Spleen (tissue), 11 donors: ENCODE measurements around the gene MLC1. TPM values are rescaled to one million over a fixed set of nuclear protein-coding genes. Genes with fewer than 3 reads are reported as not detected.
A peak's percentile ranks its signal among the peaks of the same experiment; 100 is the strongest.

Experiments used
- DNase-seq: peaks from one replicate; pipeline ENCODE4 v3.0.0-alpha.2; 2020
- H3K27ac ChIP-seq, 8 donors: fragments of 200-600 bp; sonication (generic) in 7 of 8; 1 replicate in 4 of 8; 2 replicates in 4 of 8; pipeline versions ENCODE4 v1.5.0 to v1.8.0; 2016 to 2021; ENCODE audit warnings: inconsistent platforms in 4 of 8, mild to moderate bottlenecking in 4 of 8, moderate library complexity in 1 of 8
- H3K27me3 ChIP-seq, 7 donors: fragments of 200-600 bp; sonication (generic) in 6 of 7; replicated peaks in 1 of 7; 1 replicate in 4 of 7; 2 replicates in 3 of 7; pipeline versions ENCODE4 v1.5.0 to v1.8.0; 2016 to 2021; ENCODE audit warnings: inconsistent platforms in 3 of 7, mild to moderate bottlenecking in 1 of 7
- H3K36me3 ChIP-seq, 6 donors: fragments of 200-600 bp; sonication (generic) in 5 of 6; 1 replicate in 4 of 6; 2 replicates in 2 of 6; pipeline versions ENCODE4 v1.5.0 to v1.8.0; 2016 to 2021; ENCODE audit warnings: inconsistent platforms in 2 of 6
- H3K4me1 ChIP-seq, 6 donors: fragments of 200-600 bp; sonication (generic) in 5 of 6; 1 replicate in 3 of 6; 2 replicates in 3 of 6; pipeline versions ENCODE4 v1.5.0 to v1.8.0; 2016 to 2021; ENCODE audit warnings: inconsistent platforms in 3 of 6
- H3K4me3 ChIP-seq, 8 donors: fragments of 200-600 bp; sonication (generic) in 7 of 8; 1 replicate in 4 of 8; 2 replicates in 4 of 8; pipeline versions ENCODE4 v1.5.0 to v1.8.0; 2016 to 2021; ENCODE audit warnings: inconsistent platforms in 4 of 8, mild to moderate bottlenecking in 4 of 8, moderate library complexity in 2 of 8
- H3K9me3 ChIP-seq, 8 donors: fragments of 200-600 bp; sonication (generic) in 7 of 8; 1 replicate in 4 of 8; 2 replicates in 4 of 8; pipeline versions ENCODE4 v1.5.0 to v1.8.0; 2016 to 2021; ENCODE audit warnings: inconsistent platforms in 4 of 8
- POLR2A ChIP-seq, 3 donors: fragments of 450-650 bp; IDR thresholded peaks; one replicate each; pipeline ENCODE4 v1.5.1; 2017; ENCODE audit warnings: antibody characterized with exemption in 3 of 3, mild to moderate bottlenecking in 1 of 3
- POLR2AphosphoS5 ChIP-seq, 3 donors: sonication (generic); formaldehyde crosslinking; IDR thresholded peaks; one replicate each; pipeline ENCODE4 v1.5.1; 2017; ENCODE audit warnings: antibody characterized with exemption in 3 of 3
- WGBS, 5 donors: extraction: QIAGEN DNeasy Blood & Tissue Kit in 3 of 5; methylation state at CpG; one replicate each; pipeline versions ENCODE4 v1.1.5 to v1.1.7; 2013 to 2018; 5-methylcytosine and 5-hydroxymethylcytosine counted together
- intact Hi-C: fragments of 100-400 bp; cut with DNase I; formaldehyde crosslinking; loops from one replicate; pipeline ENCODE4 v1.15.0; 2023; ENCODE audit warnings: low total_unique reads
- polyA plus RNA-seq, 3 donors: library from polyadenylated mRNA; stranded (reverse); fragments of 200-250 nt; gene quantifications; one replicate each; pipeline ENCODE4 v1.2.1, GENCODE V29; 2013
- total RNA-seq, 7 donors: library from RNA; depleted of rRNA in 3 of 7; stranded (reverse); fragments of >200 nt in 3 of 7; fragmentation: NEBNext Ultra II Directional in 4 of 7; extraction: Animal tissue kit (Norgen Biotek cat#: 25700) in 4 of 7; gene quantifications; one replicate each; pipeline versions ENCODE4 v1.1.0 to v1.2.1, GENCODE V29; 2016 to 2021
- TF ChIP-seq, protein P1 (sequence below), 11 experiments: fragments of 200-600 bp in 7 of 11; fragments of 450-650 bp in 4 of 11; sonication (generic) in 4 of 11; IDR thresholded peaks in 8 of 11; conservative IDR thresholded peaks in 3 of 11; 1 replicate in 7 of 11; 2 replicates in 4 of 11; pipeline versions ENCODE4 v1.4.0 to v1.8.0; 2016 to 2021; ENCODE audit warnings: antibody characterized with exemption in 11 of 11, inconsistent platforms in 4 of 11, mild to moderate bottlenecking in 1 of 11
- donor health status: healthy with polysubstance abuse.
- donor health status: DM: no; HTN: no; CAD: no; lungs with moderate emphysema.
- donor health status: DM: no; HTN: no; CAD: no.
- donor health status: Bipolar disorder and iron deficiency.
- donor health status: healthy.
- donor health status: DM: no; HTN: no; CAD: no.
- donor health status: DM: yes; HTN: yes; CAD: no.

Gene MLC1
- total and polyA plus RNA-seq, 10 donors: 0.17 to 4.4 (median 1.6) TPM

DNA sequence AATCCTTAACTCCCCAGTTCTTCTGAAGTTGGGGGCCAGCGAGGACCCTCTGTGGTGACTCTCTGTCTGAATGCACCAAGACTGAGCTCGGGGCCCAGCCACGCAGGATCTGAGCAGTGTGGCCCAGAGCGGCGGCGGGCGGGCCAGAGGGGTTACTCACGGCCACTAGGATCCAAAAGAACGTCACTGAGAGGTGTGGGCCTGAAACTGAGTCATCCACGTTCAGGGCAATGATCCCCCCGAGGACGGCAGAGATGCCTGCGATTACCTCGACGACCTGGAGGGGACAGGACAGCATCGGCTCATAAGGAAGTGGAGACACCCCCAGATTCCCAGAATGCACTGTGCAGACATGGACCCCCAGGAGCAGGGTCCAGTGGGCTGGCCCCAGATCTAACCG, 11.2 kb downstream of the MLC1 start:
- WGBS, 5 donors: 82 to 93% (median 84%) methylated on average over 16 to 17 of the region's 17 CpGs

DNA sequence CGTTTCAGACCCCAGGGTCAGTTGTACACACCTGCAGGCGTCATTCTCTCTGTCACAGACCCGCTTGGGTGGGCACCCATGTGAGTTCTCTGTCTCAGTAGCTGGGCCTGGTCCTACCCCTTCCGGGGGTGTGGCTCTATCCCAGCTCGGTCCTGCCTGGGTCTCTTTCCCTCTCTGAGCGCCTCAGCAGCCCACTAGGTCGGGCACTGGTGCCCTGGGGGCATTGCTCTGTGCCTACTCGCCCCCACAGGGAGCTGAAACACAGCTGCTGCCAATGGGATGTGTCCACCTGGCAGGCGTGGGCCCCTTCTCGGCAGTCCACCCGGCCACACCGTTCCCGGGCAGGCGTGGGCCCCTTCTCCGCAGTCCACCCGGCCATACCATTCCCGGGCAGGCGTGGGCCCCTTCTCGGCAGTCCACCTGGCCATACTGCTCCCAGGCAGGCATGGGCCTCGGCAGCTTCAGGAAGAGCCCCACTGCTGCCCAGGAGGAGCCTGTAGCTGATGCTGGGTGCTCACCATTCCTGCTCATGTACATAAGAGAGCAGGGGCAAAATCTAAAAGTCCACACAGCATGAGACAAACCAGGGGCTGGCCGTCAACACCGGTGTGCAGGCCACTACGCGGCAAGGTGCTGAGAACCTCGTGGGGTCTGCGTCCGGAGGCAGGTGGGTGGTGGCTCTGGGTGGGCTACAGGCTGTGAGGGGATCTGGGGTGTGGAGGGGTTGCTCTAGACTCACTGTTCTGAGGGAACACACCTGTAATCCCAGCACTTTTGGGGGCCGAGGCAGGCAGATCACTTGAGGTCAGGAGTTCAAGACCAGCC, 12.3 kb downstream of the MLC1 start:
- Histone ChIP-seq H3K9me3 (no peaks in the 10 kb centered on the region), H3K27me3 (peaks cover 0 to 26% (median 0%) of the 10 kb centered on the region in 7 donors), H3K36me3 (peaks cover 0 to 22% (median 0%) of the 10 kb centered on the region in 6 donors), H3K4me1 (no peaks in the 10 kb centered on the region), H3K27ac (no peak overlapping the region), H3K4me3 (no peak overlapping the region)
- DNase-seq: peak; percentile 45
- intact Hi-C loops: no loop called here
- TF ChIP-seq POLR2A (IDR thresholded peaks at IDR 0.05) (no peak), POLR2AphosphoS5 (IDR thresholded peaks at IDR 0.05) (no peak)
- TF ChIP-seq, protein P1, sequence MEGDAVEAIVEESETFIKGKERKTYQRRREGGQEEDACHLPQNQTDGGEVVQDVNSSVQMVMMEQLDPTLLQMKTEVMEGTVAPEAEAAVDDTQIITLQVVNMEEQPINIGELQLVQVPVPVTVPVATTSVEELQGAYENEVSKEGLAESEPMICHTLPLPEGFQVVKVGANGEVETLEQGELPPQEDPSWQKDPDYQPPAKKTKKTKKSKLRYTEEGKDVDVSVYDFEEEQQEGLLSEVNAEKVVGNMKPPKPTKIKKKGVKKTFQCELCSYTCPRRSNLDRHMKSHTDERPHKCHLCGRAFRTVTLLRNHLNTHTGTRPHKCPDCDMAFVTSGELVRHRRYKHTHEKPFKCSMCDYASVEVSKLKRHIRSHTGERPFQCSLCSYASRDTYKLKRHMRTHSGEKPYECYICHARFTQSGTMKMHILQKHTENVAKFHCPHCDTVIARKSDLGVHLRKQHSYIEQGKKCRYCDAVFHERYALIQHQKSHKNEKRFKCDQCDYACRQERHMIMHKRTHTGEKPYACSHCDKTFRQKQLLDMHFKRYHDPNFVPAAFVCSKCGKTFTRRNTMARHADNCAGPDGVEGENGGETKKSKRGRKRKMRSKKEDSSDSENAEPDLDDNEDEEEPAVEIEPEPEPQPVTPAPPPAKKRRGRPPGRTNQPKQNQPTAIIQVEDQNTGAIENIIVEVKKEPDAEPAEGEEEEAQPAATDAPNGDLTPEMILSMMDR (IDR thresholded peaks at IDR 0.05 in 8 of 11, conservative IDR thresholded peaks at IDR 0.05 in 3 of 11): no peak
- WGBS, 5 donors: 84 to 93% (median 88%) methylated on average over 15 to 28 of the region's 28 CpGs

More for the DNA sequence above, 11.2 kb downstream of the MLC1 start:
- intact Hi-C loops: no loop called here
- Histone ChIP-seq H3K27me3 (peaks cover 0 to 26% (median 0%) of the 10 kb centered on the region in 7 donors), H3K4me1 (no peaks in the 10 kb centered on the region), H3K4me3 (no peak overlapping the region), H3K9me3 (no peaks in the 10 kb centered on the region), H3K27ac (no peak overlapping the region), H3K36me3 (peaks cover 0 to 22% (median 0%) of the 10 kb centered on the region in 6 donors)
- TF ChIP-seq POLR2AphosphoS5 (IDR thresholded peaks at IDR 0.05) (no peak), POLR2A (IDR thresholded peaks at IDR 0.05) (no peak)
- TF ChIP-seq, protein P1 (IDR thresholded peaks at IDR 0.05 in 8 of 11, conservative IDR thresholded peaks at IDR 0.05 in 3 of 11): no peak
- peak; percentile 36 for DNase-seq

DNA sequence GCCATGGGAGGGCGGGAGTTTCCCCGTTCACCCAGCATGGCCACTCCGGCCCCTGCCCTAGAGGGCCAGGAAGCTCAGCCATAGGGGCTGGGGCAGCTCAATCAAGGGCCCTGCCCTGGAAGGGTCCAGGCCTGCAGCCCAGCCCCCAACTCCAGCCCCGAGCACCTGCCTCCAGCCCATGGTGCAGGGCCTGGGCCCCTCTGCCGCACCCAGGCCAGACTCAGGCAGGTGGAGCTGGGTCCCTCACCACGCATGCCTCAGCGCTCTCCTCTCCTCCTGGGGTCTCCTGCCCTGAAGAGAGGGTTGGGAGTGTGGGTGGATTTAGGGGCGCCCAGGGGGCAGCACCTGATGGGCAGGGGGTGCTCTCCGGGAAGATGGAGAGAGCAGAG, 13.1 kb downstream of the MLC1 start:
- 69 to 98% (median 89%) methylated on average over 2 to 9 of the region's 9 CpGs for WGBS, 5 donors
- Histone ChIP-seq H3K27ac (no peak overlapping the region), H3K27me3 (peaks cover 0 to 26% (median 0%) of the 10 kb centered on the region in 7 donors), H3K4me1 (no peaks in the 10 kb centered on the region), H3K9me3 (no peaks in the 10 kb centered on the region), H3K4me3 (no peak overlapping the region), H3K36me3 (peaks cover 0 to 18% (median 0%) of the 10 kb centered on the region in 6 donors)
- DNase-seq: no peak
- intact Hi-C loops: no loop called here
- TF ChIP-seq POLR2A (IDR thresholded peaks at IDR 0.05): no peak
- TF ChIP-seq, protein P1 (IDR thresholded peaks at IDR 0.05 in 8 of 11, conservative IDR thresholded peaks at IDR 0.05 in 3 of 11): no peak
- TF ChIP-seq POLR2AphosphoS5 (IDR thresholded peaks at IDR 0.05): no peak

DNA sequence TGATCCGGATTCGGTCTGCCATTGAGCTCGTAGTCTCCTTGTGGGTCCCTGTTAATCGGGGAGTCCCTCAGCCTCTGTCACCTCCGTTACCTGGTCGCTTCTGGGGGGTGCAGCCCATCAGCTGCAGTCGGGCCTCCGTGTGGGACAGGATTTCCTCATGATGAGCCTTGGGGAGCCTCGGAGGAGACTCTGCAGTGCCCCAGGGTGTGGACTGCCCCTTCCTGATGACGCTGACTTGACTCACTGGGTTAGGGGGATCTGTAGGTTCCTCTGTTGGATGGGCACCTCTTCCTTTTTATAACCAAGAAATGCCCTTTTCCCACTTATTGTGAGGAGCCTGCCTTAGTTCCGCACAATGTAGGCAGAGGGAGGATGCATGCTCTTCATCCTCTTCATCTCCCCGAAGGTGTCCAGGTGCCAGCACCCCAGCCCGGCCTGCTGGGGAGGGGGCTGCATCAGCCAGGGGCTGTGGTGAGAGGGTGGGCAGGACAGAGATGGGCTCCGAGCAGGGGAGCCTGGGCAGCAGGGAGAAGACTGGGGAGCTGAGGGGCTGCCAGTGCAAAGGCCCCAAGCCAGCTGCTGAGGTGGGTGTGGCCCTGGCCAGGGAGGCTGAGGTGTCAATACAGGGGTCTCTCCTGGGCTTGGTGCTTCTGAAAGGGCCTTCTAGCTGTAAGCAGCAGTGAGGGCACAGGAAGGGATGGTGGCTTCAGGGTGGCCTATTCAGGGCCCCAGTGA, 13.6 kb downstream of the MLC1 start:
- Histone ChIP-seq H3K4me1 (no peaks in the 10 kb centered on the region), H3K4me3 (no peak overlapping the region), H3K27me3 (peaks cover 0 to 22% (median 0%) of the 10 kb centered on the region in 7 donors), H3K36me3 (peaks cover 0 to 16% (median 0%) of the 10 kb centered on the region in 6 donors), H3K9me3 (no peaks in the 10 kb centered on the region), H3K27ac (no peak overlapping the region)
- no peak for DNase-seq
- TF ChIP-seq POLR2AphosphoS5 (IDR thresholded peaks at IDR 0.05): no peak
- no peak for TF ChIP-seq POLR2A (IDR thresholded peaks at IDR 0.05)
- TF ChIP-seq, protein P1 (IDR thresholded peaks at IDR 0.05 in 8 of 11, conservative IDR thresholded peaks at IDR 0.05 in 3 of 11): no peak
- intact Hi-C loops: no loop called here
- WGBS, 5 donors: 84 to 88% (median 86%) methylated on average over 11 to 14 of the region's 14 CpGs
